Measurements from ENCODE around the gene TTC34.

Gene TTC34

DNA sequence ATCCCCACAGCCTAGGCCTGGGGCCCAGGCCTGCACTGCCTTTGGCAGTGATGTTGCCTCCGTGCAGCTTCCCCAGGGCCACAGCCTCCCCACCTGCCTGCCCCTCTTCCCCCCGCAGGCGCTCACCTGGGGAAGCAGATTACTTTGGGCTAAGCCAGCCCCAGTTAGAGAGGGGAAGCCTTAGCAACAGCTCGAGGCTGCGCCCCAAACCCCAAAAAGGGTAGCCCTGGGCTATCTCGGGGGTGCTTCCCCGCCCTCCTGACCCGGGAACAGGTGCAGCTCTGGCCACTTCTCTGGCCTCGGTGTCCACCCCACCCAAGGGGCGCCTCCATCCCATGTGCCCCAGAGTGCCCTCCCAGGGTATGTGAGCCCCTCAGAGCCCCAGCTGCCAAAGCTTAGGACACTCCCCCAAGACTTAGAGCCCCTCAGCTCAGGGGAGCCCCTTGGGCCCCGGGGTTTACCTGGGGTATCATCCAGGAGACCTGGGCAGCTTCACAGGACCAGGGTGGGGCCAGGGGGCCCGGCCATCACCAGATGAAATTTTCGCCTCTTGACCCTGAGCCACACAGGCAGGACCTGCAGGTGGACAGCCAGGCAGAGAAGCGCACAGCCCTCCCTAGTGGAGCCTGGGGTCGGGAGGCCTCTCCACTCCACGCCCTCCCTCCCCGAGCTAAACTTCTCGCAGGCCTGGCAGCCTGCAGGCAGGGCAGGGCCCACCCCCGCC is 3.3 kb upstream of the TTC34 start:
- no peak overlapping the region for H3K27ac ChIP-seq
- H3K9me3 ChIP-seq (ENCODE audit: control insufficient read depth, low read length), result no peaks in the 10 kb centered on the region
- no peak overlapping the region for H2AFZ ChIP-seq
- H3K9ac ChIP-seq, result no peak overlapping the region
- TF ChIP-seq, protein P1, sequence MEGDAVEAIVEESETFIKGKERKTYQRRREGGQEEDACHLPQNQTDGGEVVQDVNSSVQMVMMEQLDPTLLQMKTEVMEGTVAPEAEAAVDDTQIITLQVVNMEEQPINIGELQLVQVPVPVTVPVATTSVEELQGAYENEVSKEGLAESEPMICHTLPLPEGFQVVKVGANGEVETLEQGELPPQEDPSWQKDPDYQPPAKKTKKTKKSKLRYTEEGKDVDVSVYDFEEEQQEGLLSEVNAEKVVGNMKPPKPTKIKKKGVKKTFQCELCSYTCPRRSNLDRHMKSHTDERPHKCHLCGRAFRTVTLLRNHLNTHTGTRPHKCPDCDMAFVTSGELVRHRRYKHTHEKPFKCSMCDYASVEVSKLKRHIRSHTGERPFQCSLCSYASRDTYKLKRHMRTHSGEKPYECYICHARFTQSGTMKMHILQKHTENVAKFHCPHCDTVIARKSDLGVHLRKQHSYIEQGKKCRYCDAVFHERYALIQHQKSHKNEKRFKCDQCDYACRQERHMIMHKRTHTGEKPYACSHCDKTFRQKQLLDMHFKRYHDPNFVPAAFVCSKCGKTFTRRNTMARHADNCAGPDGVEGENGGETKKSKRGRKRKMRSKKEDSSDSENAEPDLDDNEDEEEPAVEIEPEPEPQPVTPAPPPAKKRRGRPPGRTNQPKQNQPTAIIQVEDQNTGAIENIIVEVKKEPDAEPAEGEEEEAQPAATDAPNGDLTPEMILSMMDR (IDR thresholded peaks at IDR 0.05), result no peak
- no peaks in the 10 kb centered on the region for H3K79me2 ChIP-seq
- no peak overlapping the region for H3K4me3 ChIP-seq (ENCODE audit: low read depth, low read length)
- H3K4me2 ChIP-seq (ENCODE audit: low read length), result no peak overlapping the region
- H3K4me1 ChIP-seq, result no peaks in the 10 kb centered on the region
- H3K27me3 ChIP-seq (ENCODE audit: control insufficient read depth, insufficient read depth, low read length), result peaks cover 3% of the 10 kb centered on the region
- H3K36me3 ChIP-seq (ENCODE audit: control insufficient read depth, insufficient read depth, low read length), result no peaks in the 10 kb centered on the region

DNA sequence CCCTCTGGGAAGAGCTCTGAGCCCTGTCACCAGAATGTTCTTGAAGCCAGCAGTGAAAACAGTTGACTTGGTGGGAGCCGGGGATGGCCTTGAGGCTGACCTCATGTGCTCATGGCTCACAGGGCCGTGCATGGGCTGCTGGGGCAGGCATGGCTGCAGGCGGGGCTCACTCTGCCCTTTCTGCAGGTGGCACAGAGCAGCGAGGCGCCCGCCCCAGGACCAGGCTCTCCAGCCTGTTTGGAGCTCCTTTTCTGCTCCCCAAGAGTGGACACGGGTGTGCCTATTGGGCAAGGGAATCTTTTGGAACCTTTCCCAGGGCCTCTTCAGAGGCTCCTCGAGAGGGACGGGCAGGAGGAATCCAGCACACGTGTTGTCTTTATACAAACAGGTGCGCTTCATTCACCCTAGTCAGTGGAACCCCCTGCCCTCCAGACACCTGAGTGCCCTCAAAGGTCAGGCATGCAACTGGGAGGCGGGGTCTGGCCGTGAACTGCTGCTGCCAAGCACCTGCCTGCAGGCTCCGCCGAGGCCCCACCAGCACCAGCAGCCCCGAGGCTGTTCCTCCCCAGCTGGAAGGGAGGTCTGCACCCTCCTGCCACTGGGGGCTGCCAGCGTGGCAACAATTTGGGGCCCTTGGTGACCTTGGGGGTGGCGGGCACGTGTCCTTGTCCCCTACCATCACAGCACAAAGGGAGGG is 2.6 kb upstream of the TTC34 start:
- Histone ChIP-seq H3K36me3 (ENCODE audit: control insufficient read depth, insufficient read depth, low read length) (no peaks in the 10 kb centered on the region), H3K27ac (no peak overlapping the region), H3K4me2 (ENCODE audit: low read length) (no peak overlapping the region), H2AFZ (no peak overlapping the region), H3K9ac (no peak overlapping the region), H3K4me3 (ENCODE audit: low read depth, low read length) (no peak overlapping the region), H3K27me3 (ENCODE audit: control insufficient read depth, insufficient read depth, low read length) (peaks cover 3% of the 10 kb centered on the region), H3K79me2 (no peaks in the 10 kb centered on the region), H3K4me1 (no peaks in the 10 kb centered on the region), H3K9me3 (ENCODE audit: control insufficient read depth, low read length) (no peaks in the 10 kb centered on the region)
- TF ChIP-seq, protein P1 (IDR thresholded peaks at IDR 0.05), result no peak

DNA sequence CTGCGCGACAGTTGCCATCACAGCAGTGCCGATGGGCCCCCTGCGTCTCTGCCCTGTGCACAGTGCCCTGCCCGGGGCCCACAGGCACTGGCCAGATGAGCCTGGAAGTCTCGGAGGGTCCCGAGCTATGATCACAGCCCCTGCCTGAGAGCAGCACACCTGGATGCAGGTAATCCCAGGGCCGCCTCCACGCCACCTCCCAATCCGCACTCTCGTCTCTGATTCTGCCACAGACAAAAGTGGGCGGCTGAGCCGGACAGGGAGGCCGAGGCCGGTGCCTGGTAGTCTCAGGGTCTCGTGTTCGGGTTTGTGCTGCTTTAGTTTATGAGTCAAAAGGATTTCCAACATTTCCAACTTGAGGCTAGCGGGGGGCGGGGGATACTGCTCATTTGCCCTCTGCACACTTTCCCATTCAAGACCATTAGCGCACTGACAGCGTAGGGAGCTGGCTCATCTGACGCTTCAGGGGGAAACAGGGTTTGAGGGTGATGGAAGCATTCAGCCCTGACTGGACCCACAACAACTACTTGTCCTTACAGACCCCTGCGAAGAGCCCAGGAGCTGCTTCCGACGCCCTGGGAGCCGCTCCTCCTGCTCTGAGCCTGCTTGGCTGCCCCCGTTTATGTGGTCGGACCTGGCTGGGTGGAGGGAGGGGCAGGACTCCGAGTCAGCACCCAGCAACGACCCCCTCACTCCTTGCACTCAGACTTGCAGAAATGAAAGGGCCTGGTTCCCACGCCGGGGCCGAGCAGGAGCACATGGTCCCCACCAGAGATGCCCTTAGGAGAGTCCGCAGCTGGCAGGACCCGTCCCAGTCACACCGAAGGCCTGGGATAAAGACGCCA is 1.8 kb upstream of the TTC34 start:
- H3K9ac ChIP-seq, result no peak overlapping the region
- TF ChIP-seq, protein P1 (IDR thresholded peaks at IDR 0.05), result no peak
- no peaks in the 10 kb centered on the region for H3K36me3 ChIP-seq (ENCODE audit: control insufficient read depth, insufficient read depth, low read length)
- no peak overlapping the region for H3K4me3 ChIP-seq (ENCODE audit: low read depth, low read length)
- H3K4me1 ChIP-seq, result no peaks in the 10 kb centered on the region
- no peaks in the 10 kb centered on the region for H3K27me3 ChIP-seq (ENCODE audit: control insufficient read depth, insufficient read depth, low read length)
- no peaks in the 10 kb centered on the region for H3K79me2 ChIP-seq
- H3K4me2 ChIP-seq (ENCODE audit: low read length), result no peak overlapping the region
- no peak overlapping the region for H3K27ac ChIP-seq
- no peaks in the 10 kb centered on the region for H3K9me3 ChIP-seq (ENCODE audit: control insufficient read depth, low read length)
- no peak overlapping the region for H2AFZ ChIP-seq

DNA sequence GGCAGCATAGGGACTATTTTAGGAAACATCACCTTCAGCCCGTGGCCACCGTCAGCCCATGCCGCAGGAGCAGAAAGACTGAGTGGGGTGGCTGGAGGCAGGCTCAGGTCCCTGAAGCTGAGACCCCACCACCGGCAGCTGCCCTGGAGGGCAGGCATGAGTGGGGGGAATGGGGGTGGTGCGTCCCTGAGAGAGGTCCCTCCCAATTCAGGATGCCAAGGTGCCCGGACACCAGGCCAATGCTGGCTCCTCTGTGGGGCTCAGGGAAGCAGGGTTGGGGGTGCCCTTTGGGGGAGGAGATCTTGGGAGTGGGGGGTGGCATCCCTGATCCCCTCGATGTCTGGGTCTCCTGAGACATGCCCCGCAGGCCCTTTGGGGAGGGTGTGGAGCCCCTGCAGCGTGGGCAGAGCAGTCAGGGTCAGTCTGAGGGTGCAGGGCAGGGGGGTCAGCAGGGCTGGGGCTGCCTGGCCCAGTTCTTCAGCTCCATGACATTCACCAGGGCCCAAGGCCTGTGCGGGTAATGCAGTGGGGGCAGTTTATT is 998 bp upstream of the TTC34 start:
- TF ChIP-seq, protein P1 (IDR thresholded peaks at IDR 0.05), result no peak
- Histone ChIP-seq H3K79me2 (no peaks in the 10 kb centered on the region), H2AFZ (no peak overlapping the region), H3K36me3 (ENCODE audit: control insufficient read depth, insufficient read depth, low read length) (no peaks in the 10 kb centered on the region), H3K4me1 (no peaks in the 10 kb centered on the region), H3K27me3 (ENCODE audit: control insufficient read depth, insufficient read depth, low read length) (no peaks in the 10 kb centered on the region), H3K9me3 (ENCODE audit: control insufficient read depth, low read length) (no peaks in the 10 kb centered on the region), H3K4me3 (ENCODE audit: low read depth, low read length) (no peak overlapping the region), H3K4me2 (ENCODE audit: low read length) (no peak overlapping the region), H3K27ac (no peak overlapping the region), H3K9ac (no peak overlapping the region)

Measured in parathyroid adenoma (tissue), 2 donors.